Uterus (tissue), 4 donors: ENCODE results near the gene PTPN12. TPM values are rescaled to one million over a fixed set of nuclear protein-coding genes. Genes with fewer than 3 reads are reported as not detected.

Experiments
- DNase-seq, 2 donors: peaks; one replicate each; pipeline ENCODE4 v3.0.0-alpha.2; 2019 to 2020
- H3K27ac ChIP-seq, 2 donors: fragments of 200-600 bp; sonication (generic); 1 replicate in 1 of 2; 2 replicates in 1 of 2; pipeline ENCODE4 v1.5.1; 2016 to 2018
- H3K27me3 ChIP-seq, 2 donors: fragments of 200-600 bp; sonication (generic); one replicate each; pipeline ENCODE4 v1.5.1; 2018 to 2019; ENCODE audit warnings: control low read depth in 1 of 2
- H3K36me3 ChIP-seq, 2 donors: fragments of 200-600 bp; sonication (generic); one replicate each; pipeline ENCODE4 v1.5.1; 2019; ENCODE audit warnings: control low read depth in 1 of 2
- H3K4me1 ChIP-seq, 2 donors: fragments of 200-600 bp; sonication (generic); one replicate each; pipeline ENCODE4 v1.5.1; 2018 to 2019; ENCODE audit warnings: control low read depth in 1 of 2
- H3K4me3 ChIP-seq, 2 donors: fragments of 200-600 bp; sonication (generic); 1 replicate in 1 of 2; 2 replicates in 1 of 2; pipeline ENCODE4 v1.5.1; 2018 to 2019; ENCODE audit warnings: mild to moderate bottlenecking in 1 of 2
- H3K9me3 ChIP-seq, 2 donors: fragments of 200-600 bp; sonication (generic); one replicate each; pipeline ENCODE4 v1.5.1; 2019; ENCODE audit warnings: control low read depth in 1 of 2
- POLR2A ChIP-seq, 2 donors: fragments of 450-650 bp; IDR thresholded peaks; one replicate each; pipeline ENCODE4 v1.6.1; 2016; ENCODE audit warnings: antibody characterized with exemption in 2 of 2, mild to moderate bottlenecking in 1 of 2, moderate library complexity in 1 of 2
- intact Hi-C: fragments of 100-400 bp; cut with DNase I; formaldehyde crosslinking; loops from one replicate; pipeline ENCODE4 v1.15.1; 2023; ENCODE audit warnings: low total_unique reads
- total RNA-seq, 4 donors: library from RNA; depleted of rRNA in 3 of 4; stranded (reverse); fragments of >200 nt in 3 of 4; gene quantifications; one replicate each; pipeline versions ENCODE4 v1.1.0 to v1.2.4, GENCODE V29; 2014 to 2023
- TF ChIP-seq, protein P1 (sequence below), 4 experiments: fragments of 200-600 bp in 2 of 4; fragments of 450-650 bp in 2 of 4; sonication (generic) in 2 of 4; IDR thresholded peaks; one replicate each; pipeline ENCODE4 v1.5.1; 2016 to 2019; ENCODE audit warnings: antibody characterized with exemption in 4 of 4, mild to moderate bottlenecking in 2 of 4, moderate library complexity in 1 of 4
- donor health status: DM: yes; HTN: yes; CAD: no.

Gene PTPN12
- total RNA-seq, 4 donors from 2014 or later: 52.0 to 123 (median 96.5) TPM

DNA sequence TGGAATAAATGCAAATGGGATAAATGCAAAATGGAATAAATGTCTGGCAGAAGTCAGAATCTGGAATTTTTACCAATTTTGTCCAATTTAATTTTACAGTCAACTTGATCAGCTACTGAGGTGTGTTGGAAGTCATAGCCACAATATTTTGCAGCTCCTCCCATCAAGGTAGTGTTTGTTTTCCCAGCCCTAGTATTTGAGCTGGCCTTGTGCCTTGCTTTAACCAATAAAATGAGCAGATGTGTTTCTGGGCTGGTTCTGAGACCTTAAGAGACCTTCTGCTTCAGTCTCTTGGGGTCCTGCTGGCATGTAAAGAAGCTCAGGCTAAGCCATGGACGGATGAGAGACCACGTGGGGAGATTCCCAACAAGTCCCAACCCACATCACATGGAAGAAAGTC, 116.5 kb downstream of the PTPN12 start:
- no peak overlapping the region for H3K27ac ChIP-seq
- no peaks in the 10 kb centered on the region for H3K4me1 ChIP-seq
- no peaks in the 10 kb centered on the region for H3K36me3 ChIP-seq
- TF ChIP-seq POLR2A (IDR thresholded peaks at IDR 0.05): no peak
- TF ChIP-seq, protein P1, sequence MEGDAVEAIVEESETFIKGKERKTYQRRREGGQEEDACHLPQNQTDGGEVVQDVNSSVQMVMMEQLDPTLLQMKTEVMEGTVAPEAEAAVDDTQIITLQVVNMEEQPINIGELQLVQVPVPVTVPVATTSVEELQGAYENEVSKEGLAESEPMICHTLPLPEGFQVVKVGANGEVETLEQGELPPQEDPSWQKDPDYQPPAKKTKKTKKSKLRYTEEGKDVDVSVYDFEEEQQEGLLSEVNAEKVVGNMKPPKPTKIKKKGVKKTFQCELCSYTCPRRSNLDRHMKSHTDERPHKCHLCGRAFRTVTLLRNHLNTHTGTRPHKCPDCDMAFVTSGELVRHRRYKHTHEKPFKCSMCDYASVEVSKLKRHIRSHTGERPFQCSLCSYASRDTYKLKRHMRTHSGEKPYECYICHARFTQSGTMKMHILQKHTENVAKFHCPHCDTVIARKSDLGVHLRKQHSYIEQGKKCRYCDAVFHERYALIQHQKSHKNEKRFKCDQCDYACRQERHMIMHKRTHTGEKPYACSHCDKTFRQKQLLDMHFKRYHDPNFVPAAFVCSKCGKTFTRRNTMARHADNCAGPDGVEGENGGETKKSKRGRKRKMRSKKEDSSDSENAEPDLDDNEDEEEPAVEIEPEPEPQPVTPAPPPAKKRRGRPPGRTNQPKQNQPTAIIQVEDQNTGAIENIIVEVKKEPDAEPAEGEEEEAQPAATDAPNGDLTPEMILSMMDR (IDR thresholded peaks at IDR 0.05): no peak
- DNase-seq: no peak
- intact Hi-C loops: loop anchor here (5.0 kb wide), 1 partner anchor 104 kb away; no protein-coding TSS in a partner anchor
- H3K4me3 ChIP-seq: no peak overlapping the region
- no peaks in the 10 kb centered on the region for H3K27me3 ChIP-seq
- no peaks in the 10 kb centered on the region for H3K9me3 ChIP-seq

DNA sequence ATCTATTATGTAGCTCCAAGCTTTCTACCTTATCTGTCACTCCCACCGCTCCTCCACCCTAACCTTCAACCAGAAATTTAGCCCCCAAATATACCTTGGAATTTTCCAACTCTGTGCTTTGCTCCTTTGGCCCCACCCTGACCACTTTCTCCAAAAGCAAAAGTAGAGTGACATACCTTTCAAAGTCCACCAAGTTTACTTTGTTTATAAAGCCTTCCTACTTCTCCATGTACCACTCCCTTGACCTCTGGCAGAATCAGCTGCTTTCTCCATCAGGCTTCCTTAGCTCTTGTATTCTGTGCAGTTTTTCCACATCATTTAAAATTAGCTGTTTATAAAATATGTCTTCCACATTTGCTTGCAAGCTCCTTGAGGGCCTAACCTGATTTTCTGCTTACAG, 118.3 kb downstream of the PTPN12 start:
- no peak for DNase-seq
- H3K4me3 ChIP-seq: no peak overlapping the region
- H3K27me3 ChIP-seq: no peaks in the 10 kb centered on the region
- no peaks in the 10 kb centered on the region for H3K4me1 ChIP-seq
- H3K9me3 ChIP-seq: no peaks in the 10 kb centered on the region
- no peak for TF ChIP-seq POLR2A (IDR thresholded peaks at IDR 0.05)
- TF ChIP-seq, protein P1 (IDR thresholded peaks at IDR 0.05): no peak
- H3K27ac ChIP-seq: no peak overlapping the region
- intact Hi-C loops: no loop called here
- H3K36me3 ChIP-seq: no peaks in the 10 kb centered on the region

DNA sequence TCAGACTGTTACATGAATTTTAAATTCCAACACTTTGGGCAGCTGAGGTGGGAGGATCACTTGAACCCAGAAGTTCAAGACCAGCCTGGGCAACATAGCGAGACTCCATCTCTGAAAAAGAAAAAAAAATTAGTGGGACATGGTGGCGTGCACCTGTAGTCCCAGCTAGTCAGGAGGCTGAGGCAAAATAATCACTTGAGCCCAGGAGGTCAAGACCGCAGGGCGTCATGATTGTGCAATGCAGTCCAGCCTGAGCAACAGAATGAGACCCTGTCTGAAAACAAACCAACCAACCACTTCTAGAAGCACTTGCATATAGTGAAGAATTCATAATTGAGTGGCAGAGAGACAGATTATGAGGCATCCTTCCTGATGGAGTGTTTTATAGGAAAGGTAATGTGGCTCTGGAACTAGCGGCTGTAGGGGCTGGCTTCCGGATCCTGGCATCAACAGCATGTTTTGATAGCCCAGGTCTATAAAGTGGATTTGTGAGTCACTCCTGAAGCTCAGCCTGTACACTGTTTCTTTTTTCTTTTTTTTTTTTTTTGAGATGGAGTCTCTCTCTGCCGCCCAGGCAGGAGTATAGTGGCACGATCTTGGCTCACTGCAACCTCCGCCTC, 118.9 kb downstream of the PTPN12 start:
- Histone ChIP-seq H3K36me3 (no peaks in the 10 kb centered on the region), H3K4me3 (no peak overlapping the region), H3K27me3 (no peaks in the 10 kb centered on the region), H3K4me1 (no peaks in the 10 kb centered on the region), H3K27ac (no peak overlapping the region), H3K9me3 (no peaks in the 10 kb centered on the region)
- TF ChIP-seq, protein P1 (IDR thresholded peaks at IDR 0.05): no peak
- TF ChIP-seq POLR2A (IDR thresholded peaks at IDR 0.05): no peak
- intact Hi-C loops: no loop called here
- DNase-seq: no peak

DNA sequence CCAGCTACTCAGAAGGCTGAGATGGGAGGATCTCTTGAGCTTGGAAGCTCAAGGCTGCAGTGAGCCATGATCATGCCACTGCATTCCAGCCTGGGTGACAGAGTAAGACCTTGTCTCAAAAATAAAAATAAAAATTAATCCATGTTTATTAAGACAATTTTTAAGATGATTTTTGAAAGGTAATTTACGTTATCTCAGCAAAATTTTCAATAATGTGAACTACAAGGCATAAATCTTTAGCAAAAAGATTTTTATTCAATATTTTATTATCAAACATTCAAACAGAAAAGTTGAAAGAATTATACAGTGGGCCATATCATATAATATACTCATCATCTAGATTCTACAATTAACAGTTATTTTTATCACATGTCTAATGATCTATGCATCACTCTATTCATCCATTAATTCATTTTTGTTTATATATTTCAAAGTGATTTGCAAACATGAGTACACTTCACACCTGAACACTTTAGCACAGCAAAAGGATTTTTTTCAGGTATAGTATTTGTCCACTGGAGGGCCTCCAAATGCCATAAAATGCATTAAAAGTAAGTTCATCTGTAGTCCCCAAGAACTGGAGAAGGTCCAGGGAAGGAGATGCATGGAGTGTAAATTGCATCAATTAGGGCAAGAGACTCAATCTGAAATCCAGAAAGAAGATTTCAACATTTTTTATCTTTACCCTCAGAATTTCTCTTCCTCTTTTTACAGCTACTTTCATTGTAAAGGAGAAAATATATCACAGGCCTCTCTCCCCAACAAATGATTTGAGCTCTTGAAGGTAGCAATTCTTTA, 120.5 kb downstream of the PTPN12 start:
- no peak overlapping the region for H3K27ac ChIP-seq
- H3K9me3 ChIP-seq: no peaks in the 10 kb centered on the region
- no peak for TF ChIP-seq POLR2A (IDR thresholded peaks at IDR 0.05)
- TF ChIP-seq, protein P1 (IDR thresholded peaks at IDR 0.05): peak in 2 of 4 experiments; percentile 24 to 43
- H3K4me3 ChIP-seq: no peak overlapping the region
- no peaks in the 10 kb centered on the region for H3K4me1 ChIP-seq
- intact Hi-C loops: no loop called here
- no peaks in the 10 kb centered on the region for H3K36me3 ChIP-seq
- no peaks in the 10 kb centered on the region for H3K27me3 ChIP-seq
- no peak for DNase-seq

DNA sequence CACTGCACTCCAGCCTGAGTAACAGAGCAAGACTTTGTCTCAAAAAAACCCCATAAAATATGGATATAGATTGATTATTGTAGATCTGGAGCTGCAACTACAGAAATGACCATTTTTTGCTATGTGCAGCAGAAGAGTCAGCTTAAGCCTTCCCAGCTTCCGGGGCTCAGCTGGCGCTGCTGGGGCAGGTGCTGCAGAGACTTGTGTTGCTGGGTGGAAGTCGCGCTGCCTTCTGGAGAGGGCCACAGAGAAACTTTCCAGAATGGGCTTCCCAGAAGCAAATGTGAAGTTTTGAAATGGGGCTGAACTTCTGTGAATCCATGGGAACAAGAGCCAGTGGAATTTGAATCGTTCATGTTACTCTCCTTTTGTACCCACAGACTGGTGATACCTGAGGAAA, 121.8 kb downstream of the PTPN12 start:
- no peaks in the 10 kb centered on the region for H3K9me3 ChIP-seq
- intact Hi-C loops: no loop called here
- DNase-seq: no peak
- no peak overlapping the region for H3K27ac ChIP-seq
- no peak overlapping the region for H3K4me3 ChIP-seq
- H3K27me3 ChIP-seq: no peaks in the 10 kb centered on the region
- no peaks in the 10 kb centered on the region for H3K4me1 ChIP-seq
- no peaks in the 10 kb centered on the region for H3K36me3 ChIP-seq
- TF ChIP-seq POLR2A (IDR thresholded peaks at IDR 0.05): no peak
- TF ChIP-seq, protein P1 (IDR thresholded peaks at IDR 0.05): no peak
